HG03066 (cell line): Measurements from ENCODE around the gene PRPF38B.
"Not testable (repeated sequence)": the region's sequence is repeated elsewhere in the genome, so short reads cannot be mapped to it uniquely, and the experiment has no call there.

Experiments used
- ATAC-seq: cut with Tn5 transposase; IDR thresholded peaks from one replicate; pipeline ENCODE4 v1.9.1; 2021; ENCODE audit warnings: low read depth; ENCODE audit not compliant: unreplicated experiment

The PRPF38B gene

DNA sequence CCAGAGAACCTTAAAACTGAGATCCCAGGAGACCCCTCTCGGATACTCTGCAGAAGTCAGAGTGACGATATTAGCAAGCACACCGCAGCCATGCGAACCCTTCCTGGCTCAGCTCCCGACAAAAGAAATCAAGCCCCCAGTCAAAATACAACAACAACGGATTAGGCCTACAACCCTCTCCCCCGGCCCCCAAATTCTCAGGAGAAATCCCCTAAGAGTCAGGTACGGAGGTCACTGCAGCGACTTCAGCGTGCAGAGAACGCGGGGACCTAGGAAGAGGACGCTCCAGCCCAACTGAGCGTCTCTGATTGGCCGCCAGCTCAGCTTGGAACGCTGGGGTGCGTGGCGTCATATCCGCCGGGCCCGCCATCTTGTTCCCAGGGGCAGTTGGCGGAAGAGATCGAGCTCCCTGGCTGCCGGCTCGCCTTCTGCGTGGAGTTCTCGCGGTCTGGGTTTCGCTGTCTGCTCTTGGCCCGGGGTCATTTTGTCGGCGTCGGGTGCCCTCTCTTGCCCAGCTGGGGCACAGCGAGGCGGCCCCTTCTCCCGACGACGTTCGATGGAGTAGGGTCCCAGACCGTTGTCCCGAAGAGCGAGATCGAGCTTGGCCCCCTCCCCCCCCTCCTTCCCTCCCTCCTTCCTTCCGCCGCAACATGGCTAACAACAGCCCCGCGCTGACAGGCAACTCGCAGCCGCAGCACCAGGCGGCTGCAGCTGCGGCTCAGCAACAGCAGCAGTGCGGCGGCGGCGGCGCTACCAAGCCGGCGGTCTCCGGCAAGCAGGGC lies at the start of gene PRPF38B:
Gene PRPF38B (plus strand): TSS at position 369 of the 782 bp plus-strand sequence. CDS start 282 bp downstream, at position 651.
- ATAC-seq, result peak; percentile 93

DNA sequence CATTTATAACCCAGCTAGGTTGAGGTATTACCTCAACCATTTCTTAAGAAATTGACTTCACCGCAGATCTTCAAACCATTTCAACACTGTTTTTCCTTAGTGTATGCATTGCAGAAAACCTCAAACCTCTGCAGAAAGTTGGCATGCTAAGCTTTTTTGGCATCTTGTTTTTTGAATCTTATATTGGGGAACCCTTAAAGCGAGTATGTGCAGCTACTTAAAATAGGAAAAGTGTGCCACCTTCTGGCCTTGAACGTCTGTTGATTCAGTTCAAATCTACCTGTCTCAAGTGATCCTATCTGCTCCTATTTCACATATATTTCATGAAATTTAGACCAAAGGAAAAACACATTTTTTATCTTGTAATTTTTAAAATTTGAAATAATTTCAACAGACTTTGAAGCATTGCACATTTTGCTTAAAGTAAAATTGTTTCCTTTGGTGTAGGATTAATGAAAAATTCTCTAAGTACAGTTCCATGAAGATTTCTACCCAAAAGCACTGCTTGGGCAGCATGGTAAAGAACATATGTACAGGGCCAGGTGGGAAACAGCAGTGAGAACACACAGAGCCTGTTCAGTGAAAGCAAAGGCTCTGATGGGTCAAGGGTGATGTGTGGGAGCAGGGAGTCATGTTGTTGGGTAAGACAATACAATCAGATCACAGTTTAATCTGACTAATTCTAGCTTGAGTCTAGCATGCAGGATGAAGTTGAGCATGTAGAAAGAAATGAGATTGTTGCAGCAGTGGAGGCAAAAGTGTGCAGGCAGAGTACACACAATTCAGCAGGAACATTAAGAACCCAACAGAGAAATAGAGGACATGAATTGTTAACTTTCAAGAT lies 48.4 kb upstream of the PRPF38B start:
- ATAC-seq, result no peak

DNA sequence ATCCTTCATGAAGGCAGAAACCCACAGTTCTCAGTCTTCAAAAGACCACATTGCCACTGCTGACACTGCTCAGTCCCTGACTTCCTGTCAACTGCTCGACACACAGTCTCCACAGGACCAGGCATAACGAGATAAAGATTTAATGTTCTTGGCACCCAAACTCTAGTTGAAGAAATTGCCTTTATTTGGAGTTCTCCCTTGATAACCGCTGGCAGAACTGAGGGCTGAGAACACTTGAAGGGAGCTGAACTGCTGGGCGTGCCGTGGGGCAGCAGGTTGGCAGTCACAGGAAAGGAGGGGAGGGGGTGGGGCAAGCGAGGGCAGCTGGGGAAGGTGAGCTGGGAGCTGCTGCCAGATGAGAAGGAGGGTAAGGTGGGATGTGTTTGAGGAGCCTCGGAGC lies 47.1 kb upstream of the PRPF38B start:
- no peak for ATAC-seq

DNA sequence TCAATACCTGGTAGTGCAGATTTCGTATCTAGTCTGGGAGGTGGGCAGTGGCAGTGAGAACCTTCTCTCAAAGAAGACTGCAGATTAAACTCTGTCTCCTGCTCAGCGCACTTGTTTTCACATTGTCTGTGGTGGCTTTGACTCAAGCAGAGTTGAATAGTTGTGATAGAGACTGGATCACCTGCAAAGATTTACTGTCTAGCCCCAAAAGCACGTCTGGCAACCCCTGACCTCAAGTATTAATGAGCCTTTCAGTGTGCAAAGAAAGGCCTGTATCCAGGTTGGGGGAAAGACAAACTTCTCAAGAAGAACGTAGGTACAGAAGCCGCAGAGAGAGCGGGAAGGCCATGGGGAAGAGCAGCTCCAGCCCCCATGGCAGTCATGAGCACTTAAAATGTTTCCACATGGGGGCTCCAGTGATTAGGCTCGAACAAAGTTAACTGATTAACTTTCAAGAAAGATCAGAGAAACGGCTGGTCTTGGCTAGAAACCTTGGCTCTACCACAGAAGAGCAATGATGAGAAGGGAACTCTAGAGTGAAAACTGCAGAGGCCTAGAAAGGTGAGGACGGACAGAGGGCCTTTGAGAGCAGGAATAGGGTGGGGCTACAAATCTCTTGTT lies 46.4 kb upstream of the PRPF38B start:
- ATAC-seq, result no peak

GRCh38 chr1:108646265-108646647 lies 45.9 kb upstream of the PRPF38B start:
- no peak for ATAC-seq

DNA sequence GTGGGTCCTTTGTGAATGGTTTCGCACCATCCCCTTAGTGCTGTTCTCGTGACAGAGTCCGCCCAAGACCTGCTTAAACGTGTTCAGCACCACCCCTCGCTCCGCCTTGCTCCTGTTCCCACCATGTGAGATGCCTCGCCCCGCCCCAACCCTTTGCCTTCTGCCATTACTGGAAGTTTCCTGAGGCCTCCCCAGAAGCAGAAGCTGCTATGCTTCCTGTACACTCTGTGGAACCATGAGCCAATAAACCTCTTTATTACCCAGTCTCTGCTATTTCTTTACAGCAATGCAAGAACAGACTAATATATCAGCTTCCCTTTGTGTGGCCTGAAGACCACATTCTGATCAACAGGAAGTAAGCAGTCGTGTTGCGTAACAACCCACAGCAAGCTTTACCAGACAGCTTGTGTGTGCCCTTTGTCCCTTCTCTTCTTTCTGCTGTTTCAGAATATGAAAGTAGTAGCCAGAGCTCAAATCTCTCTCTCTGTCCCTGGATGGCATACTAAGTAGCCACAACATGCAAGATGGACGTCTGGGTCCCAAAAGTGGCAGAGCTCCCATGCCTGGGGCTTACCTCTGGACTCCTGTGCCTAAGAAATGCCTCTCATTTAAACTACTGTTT lies 45.4 kb upstream of the PRPF38B start:
- ATAC-seq, result no peak

DNA sequence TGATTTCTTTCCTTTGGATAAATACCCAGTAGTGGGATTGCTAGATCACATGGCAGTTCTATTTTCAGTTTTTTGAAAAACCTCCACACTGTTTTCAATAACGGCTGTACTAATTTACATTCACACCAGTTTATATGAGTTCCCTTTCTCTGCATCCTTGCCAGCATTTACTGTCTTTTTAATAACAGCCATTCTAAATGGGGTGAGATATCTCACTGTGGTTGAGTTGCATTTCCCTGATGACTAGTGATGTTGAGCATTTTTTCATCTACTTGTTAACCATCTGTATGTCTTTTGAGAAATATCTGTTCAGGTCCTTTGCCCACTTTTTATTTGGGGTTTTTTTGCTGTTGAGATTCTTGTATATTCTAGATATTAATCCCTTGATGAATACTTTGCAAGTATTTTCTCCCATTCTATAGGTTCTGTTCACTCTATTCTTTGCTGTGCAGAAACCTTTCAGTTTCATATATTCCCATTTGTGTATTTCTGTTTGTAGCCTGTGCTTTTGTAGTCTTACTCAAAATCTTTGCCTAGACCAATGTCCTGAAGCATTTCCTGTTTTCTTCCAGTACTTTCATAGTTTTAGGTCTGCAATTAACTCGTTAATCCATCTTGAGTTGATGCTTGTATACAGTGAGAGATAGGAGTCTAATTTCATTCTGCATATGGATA lies 38.5 kb upstream of the PRPF38B start:
- ATAC-seq, result no peak

- no peak for ATAC-seq
Observed at GRCh38 chr1:108657356-108658080, 34.6 kb upstream of the PRPF38B start.

- ATAC-seq, result peak; percentile 84
Observed at GRCh38 chr1:108661030-108661609, 31.0 kb upstream of the PRPF38B start, which contains the start of gene HENMT1. TSS of gene HENMT1 (minus strand) at chr1:108661093. CDS start at chr1:108659884, 1,209 bp downstream.

- ATAC-seq, result no peak
Observed at GRCh38 chr1:108663074-108663473, 29.0 kb upstream of the PRPF38B start.

- no peak for ATAC-seq
Observed at GRCh38 chr1:108664481-108664880, 27.6 kb upstream of the PRPF38B start.

- ATAC-seq, result no peak
Observed at GRCh38 chr1:108665067-108665466, 27.0 kb upstream of the PRPF38B start.

DNA sequence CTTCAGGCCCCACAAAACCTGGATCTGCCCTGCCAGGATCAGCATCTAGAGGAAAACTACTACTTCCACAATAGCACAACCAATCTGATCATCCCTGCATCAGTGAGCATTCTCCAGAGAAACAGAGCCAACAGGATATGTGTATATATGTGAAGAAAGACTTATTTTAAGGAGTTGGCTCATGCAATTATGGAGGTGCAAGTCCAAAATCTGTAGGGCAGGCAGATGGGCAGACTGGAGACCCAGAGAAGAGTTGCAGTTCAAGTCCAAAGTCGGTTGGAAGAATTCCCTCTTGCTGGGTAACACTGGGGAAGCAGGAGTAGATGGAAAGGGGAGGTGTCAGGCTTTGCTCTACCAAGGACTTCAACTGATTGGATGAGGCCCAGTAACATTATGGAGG lies 26.3 kb upstream of the PRPF38B start:
- no peak for ATAC-seq

DNA sequence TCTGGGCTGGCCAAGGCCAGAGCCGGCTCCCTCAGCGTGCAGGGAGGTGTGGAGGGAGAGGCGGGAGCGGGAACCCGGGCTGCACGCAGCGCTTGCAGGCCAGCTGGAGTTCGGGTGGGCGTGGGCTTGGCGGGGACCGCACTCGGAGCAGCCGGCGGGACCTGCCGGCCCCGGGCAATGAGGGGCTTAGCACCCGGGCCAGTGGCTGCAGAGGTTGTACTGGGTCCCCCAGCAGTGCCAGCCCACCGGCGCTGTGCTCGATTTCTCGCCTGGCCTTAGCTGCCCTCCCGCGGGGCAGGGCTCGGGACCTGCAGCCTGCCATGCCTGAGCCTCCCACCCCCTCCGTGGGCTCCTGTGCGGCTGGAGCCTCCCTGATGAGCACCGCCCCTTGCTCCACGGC lies 24.7 kb upstream of the PRPF38B start:
- ATAC-seq, result not testable (repeated sequence)

- no peak for ATAC-seq
Observed at GRCh38 chr1:108668777-108669176, 23.3 kb upstream of the PRPF38B start.

DNA sequence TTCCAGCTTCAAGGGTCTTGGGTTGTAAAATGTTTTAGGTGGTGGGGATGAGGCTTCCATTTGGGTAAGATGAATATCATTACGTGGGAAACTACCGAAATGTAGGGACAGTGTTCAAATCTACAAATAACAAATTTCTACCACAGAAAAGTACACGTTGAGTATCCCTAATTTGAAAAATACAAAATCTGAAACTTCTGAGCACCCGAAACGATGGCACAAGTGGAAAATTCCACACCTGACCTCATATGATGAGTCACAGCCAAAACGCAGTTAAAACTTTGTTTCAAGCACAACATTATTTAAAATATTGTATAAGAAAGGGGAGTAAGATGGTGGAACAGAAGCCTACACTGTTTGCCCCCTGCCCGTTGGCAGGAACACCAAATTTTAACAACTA lies 22.4 kb upstream of the PRPF38B start:
- ATAC-seq, result no peak

GRCh38 chr1:108670131-108670773 lies 21.9 kb upstream of the PRPF38B start:
- no peak for ATAC-seq

DNA sequence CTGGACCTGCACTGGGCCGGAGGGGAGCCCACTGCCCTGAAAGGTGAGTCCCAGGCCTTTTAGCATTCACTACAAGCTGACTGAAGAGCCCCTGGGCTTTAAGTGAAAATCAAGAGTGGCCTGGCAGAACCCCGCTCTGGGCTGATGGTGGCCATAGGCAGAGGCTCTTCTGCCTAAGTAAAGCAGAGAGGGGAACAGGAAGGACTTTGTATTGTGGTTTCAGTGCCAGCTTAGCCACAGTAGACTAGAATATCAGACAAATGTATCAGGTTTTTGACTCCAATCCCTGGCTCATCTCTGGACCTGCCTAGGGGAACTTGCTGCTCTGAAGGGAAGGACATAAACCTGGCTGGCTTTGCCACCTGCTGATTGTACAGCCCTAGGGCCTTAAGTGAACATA lies 21.0 kb upstream of the PRPF38B start:
- no peak for ATAC-seq

DNA sequence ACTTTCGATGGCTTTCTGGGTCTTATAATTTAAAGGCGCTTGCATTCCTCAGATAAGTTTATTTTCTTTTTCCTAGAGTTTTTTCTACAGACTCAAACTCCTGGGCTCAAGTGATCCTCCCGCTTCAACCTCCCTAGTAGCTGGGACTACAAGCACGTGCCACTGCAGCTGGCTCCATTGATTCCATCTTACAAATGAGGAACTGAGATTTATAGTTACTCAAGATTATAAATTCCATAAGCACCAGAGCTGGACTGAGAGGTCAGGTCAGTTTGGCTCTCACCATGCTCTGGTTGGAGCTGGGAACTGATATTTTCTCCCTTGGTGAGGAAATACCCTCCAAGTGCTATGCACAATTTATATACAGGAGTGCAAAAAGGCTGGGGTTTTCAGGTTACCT lies 13.4 kb upstream of the PRPF38B start:
- ATAC-seq, result no peak
